IMR-90 (cell line): Measurements from ENCODE around the gene LDLRAD3. TPM values are rescaled to one million over a fixed set of nuclear protein-coding genes. Genes with fewer than 3 reads are reported as not detected.

Experiments
- ATAC-seq: fragments of 200-7000 bp; cut with Tn5 transposase; 2 replicates; pipeline ENCODE4 v1.9.1; 2020; ENCODE audit warnings: low read depth, mild to moderate bottlenecking, moderate library complexity
- BruUV-seq: library from RNA; stranded (reverse); fragments of 400-500 nt; replicated peaks from 2 replicates; lab custom pipeline; 2021; lab: Mats Ljungman, UMichigan
- CTCF ChIA-PET: fragments of 300-600 bp; formaldehyde crosslinking; extraction: SDS; loops from one replicate; lab custom pipeline; 2021; ENCODE audit warnings: antibody characterized with exemption; lab: Yijun Ruan, JAX
- POLR2A ChIA-PET: fragments of 300-600 bp; sonication (Branson Sonifier 250); formaldehyde crosslinking; loops from one replicate; lab custom pipeline; 2022; ENCODE audit warnings: antibody characterized with exemption; ENCODE audit not compliant: unreplicated experiment; lab: Charles Lee
- DNase-seq: peaks from one replicate; pipeline ENCODE4 v3.0.0; 2013
- H2AFZ ChIP-seq: replicated peaks from 2 replicates; pipeline ENCODE3; 2013; ENCODE audit warnings: low read length, mild to moderate bottlenecking; ENCODE audit not compliant: poor library complexity
- H2AK5ac ChIP-seq: 2 replicates; pipeline ENCODE4 v1.6.1; 2013; ENCODE audit warnings: low read depth, low read length, inconsistent platforms
- H2AK9ac ChIP-seq: replicated peaks from 2 replicates; pipeline ENCODE3; 2013; ENCODE audit warnings: mild to moderate bottlenecking, low read depth, low read length, moderate library complexity; ENCODE audit not compliant: poor library complexity
- H2BK120ac ChIP-seq: 2 replicates; pipeline ENCODE4 v1.6.1; 2013; ENCODE audit warnings: low read depth, low read length, inconsistent platforms
- H2BK15ac ChIP-seq: 3 replicates; pipeline ENCODE4 v1.6.1; 2013; ENCODE audit warnings: low read depth, low read length, inconsistent platforms
- H2BK20ac ChIP-seq: 2 replicates; pipeline ENCODE4 v1.6.1; 2013; ENCODE audit warnings: low read depth, mild to moderate bottlenecking, inconsistent platforms, low read length, moderate library complexity
- H2BK5ac ChIP-seq: 2 replicates; pipeline ENCODE4 v1.6.1; 2013; ENCODE audit warnings: mild to moderate bottlenecking, low read depth, low read length, inconsistent platforms; ENCODE audit not compliant: poor library complexity, severe bottlenecking
- H3K14ac ChIP-seq: replicated peaks from 2 replicates; pipeline ENCODE4 v1.6.1; 2013; ENCODE audit warnings: low read depth, low read length, inconsistent platforms
- H3K18ac ChIP-seq: 2 replicates; pipeline ENCODE4 v1.6.1; 2013; ENCODE audit warnings: low read depth, low read length, control low read depth
- H3K23ac ChIP-seq: 2 replicates; pipeline ENCODE4 v1.6.1; 2013; ENCODE audit warnings: low read depth, low read length, inconsistent platforms
- H3K27ac ChIP-seq: 2 replicates; pipeline ENCODE4 v1.5.1; 2013; ENCODE audit warnings: mild to moderate bottlenecking, control low read depth, low read length; ENCODE audit not compliant: insufficient read depth
- H3K27me3 ChIP-seq: 2 replicates; pipeline ENCODE4 v1.6.1; 2013; ENCODE audit warnings: low read length; ENCODE audit not compliant: control insufficient read depth, insufficient read depth
- H3K36me3 ChIP-seq: 2 replicates; pipeline ENCODE4 v1.6.1; 2013; ENCODE audit warnings: low read length, mixed read lengths; ENCODE audit not compliant: control insufficient read depth, insufficient read depth
- H3K4ac ChIP-seq: 2 replicates; pipeline ENCODE4 v1.6.1; 2013; ENCODE audit warnings: low read depth, low read length, inconsistent platforms
- H3K4me1 ChIP-seq: 2 replicates; pipeline ENCODE4 v1.6.1; 2013; ENCODE audit warnings: low read length, mixed read lengths; ENCODE audit not compliant: control insufficient read depth, insufficient read depth
- H3K4me2 ChIP-seq: 2 replicates; pipeline ENCODE4 v1.6.1; 2013; ENCODE audit warnings: low read depth, mild to moderate bottlenecking, control low read depth, low read length, moderate library complexity
- H3K4me3 ChIP-seq: 2 replicates; pipeline ENCODE4 v1.5.1; 2013; ENCODE audit warnings: low read depth, mild to moderate bottlenecking, control low read depth, low read length, moderate library complexity; ENCODE audit not compliant: insufficient read depth
- H3K56ac ChIP-seq: 2 replicates; pipeline ENCODE4 v1.6.1; 2013; ENCODE audit warnings: low read length, inconsistent platforms; ENCODE audit not compliant: insufficient read depth; ENCODE audit errors: extremely low read depth
- H3K79me1 ChIP-seq, 2 experiments: 2 replicates each; pipeline ENCODE4 v1.6.1; 2013; ENCODE audit warnings: low read length in 2 of 2, inconsistent platforms in 1 of 2, low read depth in 1 of 2
- H3K9ac ChIP-seq: 2 replicates; pipeline ENCODE4 v1.6.1; 2013; ENCODE audit warnings: low read depth, low read length, control low read depth
- H3K9me1 ChIP-seq: 2 replicates; pipeline ENCODE4 v1.6.1; 2013; ENCODE audit warnings: low read length, inconsistent platforms; ENCODE audit not compliant: insufficient read depth
- H3K9me3 ChIP-seq: 2 replicates; pipeline ENCODE4 v1.6.1; 2013; ENCODE audit warnings: low read length; ENCODE audit not compliant: control insufficient read depth, insufficient read depth
- H4K20me1 ChIP-seq: 2 replicates; pipeline ENCODE4 v1.6.1; 2013; ENCODE audit warnings: low read length, inconsistent platforms; ENCODE audit not compliant: insufficient read depth
- H4K5ac ChIP-seq: 2 replicates; pipeline ENCODE4 v1.6.1; 2013; ENCODE audit warnings: mild to moderate bottlenecking, low read depth, low read length, control low read depth
- H4K8ac ChIP-seq, 2 experiments: 2 replicates each; pipeline ENCODE4 v1.6.1; 2013; ENCODE audit warnings: low read depth in 2 of 2, low read length in 2 of 2, control low read depth in 1 of 2, inconsistent platforms in 1 of 2
- H4K91ac ChIP-seq: 2 replicates; pipeline ENCODE4 v1.6.1; 2013; ENCODE audit warnings: low read depth, low read length, inconsistent platforms; ENCODE audit not compliant: insufficient read depth
- CEBPB ChIP-seq: IDR thresholded peaks from 2 replicates; pipeline ENCODE4 v1.6.1; 2012; ENCODE audit warnings: low read depth, low read length, improper control_type of control experiment
- MAFK ChIP-seq: IDR thresholded peaks from 2 replicates; pipeline ENCODE4 v1.6.1; 2012; ENCODE audit warnings: low read depth, low read length, improper control_type of control experiment
- MXI1 ChIP-seq: IDR thresholded peaks from 2 replicates; pipeline ENCODE4 v1.6.1; 2012; ENCODE audit warnings: low read depth, mild to moderate bottlenecking, low read length, moderate library complexity, borderline replicate concordance
- NFE2L2 ChIP-seq: fragments of 150-350 bp; IDR thresholded peaks from 2 replicates; pipeline ENCODE4 v1.6.1; 2016; ENCODE audit warnings: low read depth, mild to moderate bottlenecking, low read length
- RCOR1 ChIP-seq: IDR thresholded peaks from 2 replicates; pipeline ENCODE4 v1.6.1; 2012; ENCODE audit warnings: mild to moderate bottlenecking, low read length, improper control_type of control experiment; ENCODE audit not compliant: insufficient replicate concordance
- RFX5 ChIP-seq: IDR thresholded peaks from 2 replicates; pipeline ENCODE4 v1.8.0; 2012; ENCODE audit warnings: low read depth, mild to moderate bottlenecking, low read length, moderate library complexity
- WGBS, 2 experiments: methylation state at CpG; one replicate each; pipeline versions ENCODE4 v1.1.5 to v1.1.7; 2013; ENCODE audit warnings: missing lambda C conversion rate in 2 of 2; ENCODE audit not compliant: insufficient read length in 1 of 2; ENCODE audit errors: extremely low coverage in 2 of 2; 5-methylcytosine and 5-hydroxymethylcytosine counted together
- dilution Hi-C: fragments of 300-500 bp; cut with HindIII; formaldehyde crosslinking; loops from one replicate; pipeline ENCODE4 v1.14.3; 2018; ENCODE audit warnings: low sequenced_read_pairs; ENCODE audit not compliant: unreplicated experiment
- in situ Hi-C: fragments of 300-500 bp; cut with MboI; formaldehyde crosslinking; loops from 3 replicates; pipeline ENCODE4 v1.14.3; 2019; ENCODE audit warnings: low sequenced_read_pairs, inconsistent platforms, mixed read lengths
- intact Hi-C: fragments of 100-400 bp; cut with micrococcal nuclease; formaldehyde crosslinking; loops from 2 replicates; pipeline ENCODE4 v1.10.0; 2022
- polyA plus RNA-seq, 3 experiments: library from polyadenylated mRNA; depleted of rRNA; stranded (reverse); fragments of >200 nt; gene quantifications; 2 replicates each; pipeline ENCODE4 v1.2.3, GENCODE V29; 2012; ENCODE audit warnings: low replicate concordance in 1 of 3
- total RNA-seq: library from RNA; depleted of rRNA; stranded (reverse); fragments of >200 nt; gene quantifications from 2 replicates; pipeline ENCODE4 v1.2.3, GENCODE V29; 2012
- TF ChIP-seq, protein P1 (sequence below): conservative IDR thresholded peaks from 2 replicates; pipeline ENCODE4 v1.5.1; 2012; ENCODE audit warnings: mild to moderate bottlenecking, low read depth, low read length, improper control_type of control experiment
- TF ChIP-seq, protein P2 (sequence below): fragments of 150-350 bp; IDR thresholded peaks from 2 replicates; pipeline ENCODE4 v1.6.1; 2016; ENCODE audit warnings: low read depth, mild to moderate bottlenecking, low read length, moderate library complexity, borderline replicate concordance

LDLRAD3 gene
- total and polyA plus RNA-seq, 2 of the 4 experiments (the other 2 are of a cell fraction): 2.7 to 6.4 TPM

DNA sequence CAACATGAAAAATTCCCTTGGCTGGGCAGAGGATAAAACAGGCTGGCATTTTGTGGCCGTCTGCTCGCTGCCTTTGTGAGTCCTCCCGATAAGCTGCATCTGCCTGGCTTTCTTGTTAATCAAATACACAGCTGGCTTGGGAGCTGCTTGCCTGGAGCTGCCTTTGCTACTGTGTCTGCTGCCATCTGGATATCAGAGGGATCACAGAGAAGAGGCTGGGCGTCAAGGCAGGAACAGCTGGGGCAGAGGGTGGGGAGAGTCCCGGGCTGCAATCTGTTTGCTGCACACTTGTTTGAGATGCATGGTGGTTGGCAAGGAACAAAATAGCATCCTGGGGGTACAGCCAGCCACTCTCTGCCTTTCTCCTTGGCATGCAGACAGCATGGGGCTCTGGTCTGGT lies 309.4 kb downstream of the LDLRAD3 start:
- Histone ChIP-seq H4K20me1 (no peaks in the 10 kb centered on the region), H2BK15ac (no peak overlapping the region), H4K91ac (no peak overlapping the region), H3K14ac (no peak overlapping the region), H3K4ac (no peak overlapping the region), H4K5ac (no peak overlapping the region), H2AK5ac (no peak overlapping the region), H3K27ac (no peak overlapping the region), H3K36me3 (no peaks in the 10 kb centered on the region), H3K23ac (no peak overlapping the region), H3K9me3 (peaks cover 8% of the 10 kb centered on the region), H2AK9ac (no peak overlapping the region), H2BK120ac (no peak overlapping the region), H2BK20ac (no peak overlapping the region), H3K79me1 (no peaks in the 10 kb centered on the region), H3K4me2 (no peak overlapping the region), H3K4me1 (no peaks in the 10 kb centered on the region), H4K8ac (no peak overlapping the region), H2BK5ac (no peak overlapping the region), H3K56ac (no peak overlapping the region), H3K18ac (no peak overlapping the region), H3K9ac (no peak overlapping the region), H2AFZ (no peak overlapping the region), H3K9me1 (no peaks in the 10 kb centered on the region), H3K27me3 (peaks cover 15% of the 10 kb centered on the region), H3K4me3 (no peak overlapping the region)
- TF ChIP-seq RCOR1: no peak
- TF ChIP-seq, protein P1, sequence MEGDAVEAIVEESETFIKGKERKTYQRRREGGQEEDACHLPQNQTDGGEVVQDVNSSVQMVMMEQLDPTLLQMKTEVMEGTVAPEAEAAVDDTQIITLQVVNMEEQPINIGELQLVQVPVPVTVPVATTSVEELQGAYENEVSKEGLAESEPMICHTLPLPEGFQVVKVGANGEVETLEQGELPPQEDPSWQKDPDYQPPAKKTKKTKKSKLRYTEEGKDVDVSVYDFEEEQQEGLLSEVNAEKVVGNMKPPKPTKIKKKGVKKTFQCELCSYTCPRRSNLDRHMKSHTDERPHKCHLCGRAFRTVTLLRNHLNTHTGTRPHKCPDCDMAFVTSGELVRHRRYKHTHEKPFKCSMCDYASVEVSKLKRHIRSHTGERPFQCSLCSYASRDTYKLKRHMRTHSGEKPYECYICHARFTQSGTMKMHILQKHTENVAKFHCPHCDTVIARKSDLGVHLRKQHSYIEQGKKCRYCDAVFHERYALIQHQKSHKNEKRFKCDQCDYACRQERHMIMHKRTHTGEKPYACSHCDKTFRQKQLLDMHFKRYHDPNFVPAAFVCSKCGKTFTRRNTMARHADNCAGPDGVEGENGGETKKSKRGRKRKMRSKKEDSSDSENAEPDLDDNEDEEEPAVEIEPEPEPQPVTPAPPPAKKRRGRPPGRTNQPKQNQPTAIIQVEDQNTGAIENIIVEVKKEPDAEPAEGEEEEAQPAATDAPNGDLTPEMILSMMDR: no peak
- TF ChIP-seq, protein P2, sequence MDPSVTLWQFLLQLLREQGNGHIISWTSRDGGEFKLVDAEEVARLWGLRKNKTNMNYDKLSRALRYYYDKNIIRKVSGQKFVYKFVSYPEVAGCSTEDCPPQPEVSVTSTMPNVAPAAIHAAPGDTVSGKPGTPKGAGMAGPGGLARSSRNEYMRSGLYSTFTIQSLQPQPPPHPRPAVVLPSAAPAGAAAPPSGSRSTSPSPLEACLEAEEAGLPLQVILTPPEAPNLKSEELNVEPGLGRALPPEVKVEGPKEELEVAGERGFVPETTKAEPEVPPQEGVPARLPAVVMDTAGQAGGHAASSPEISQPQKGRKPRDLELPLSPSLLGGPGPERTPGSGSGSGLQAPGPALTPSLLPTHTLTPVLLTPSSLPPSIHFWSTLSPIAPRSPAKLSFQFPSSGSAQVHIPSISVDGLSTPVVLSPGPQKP: no peak
- no peak for TF ChIP-seq CEBPB
- no peak for TF ChIP-seq RFX5
- TF ChIP-seq MXI1: no peak
- TF ChIP-seq MAFK: no peak
- no peak for TF ChIP-seq NFE2L2
- 33% methylated on average over 1 of the region's 5 CpGs; no CpG with 5 or more reads in 1 of the 2 experiments for WGBS, 2 experiments
- ChIA-PET CTCF (no interaction called here), POLR2A (no interaction called here)
- in situ Hi-C loops (loop anchor here (10.0 kb wide), 1 partner anchor 308 kb away; the partner anchor contains the start of gene LDLRAD3), dilution Hi-C loops (no loop called here), intact Hi-C loops (no loop called here)
- ATAC-seq: no peak
- no peak for DNase-seq
- BruUV-seq: no TSS peak
